H9 (cell line): ENCODE measurements around the gene SLC4A11. TPM values are rescaled to one million over a fixed set of nuclear protein-coding genes. Genes with fewer than 3 reads are reported as not detected.

Experiments
- DNase-seq: peaks from one replicate; pipeline ENCODE4 v3.0.0-alpha.2; 2017
- H2AFZ ChIP-seq: one replicate; pipeline ENCODE4 v1.6.1; 2013; ENCODE audit warnings: mild to moderate bottlenecking, low read length, control low read depth, moderate library complexity
- H2AK5ac ChIP-seq: 2 replicates; pipeline ENCODE4 v1.6.1; 2013; ENCODE audit warnings: low read length, control low read depth, mixed read lengths; ENCODE audit not compliant: insufficient read length
- H2BK120ac ChIP-seq: one replicate; pipeline ENCODE4 v1.6.1; 2013; ENCODE audit warnings: low read depth, mild to moderate bottlenecking, low read length, control low read depth, inconsistent platforms; ENCODE audit not compliant: poor library complexity, severe bottlenecking
- H2BK12ac ChIP-seq: 2 replicates; pipeline ENCODE4 v1.6.1; 2013; ENCODE audit warnings: low read length, control low read depth, mixed read lengths, low read depth; ENCODE audit not compliant: insufficient read length
- H2BK15ac ChIP-seq: 2 replicates; pipeline ENCODE4 v1.6.1; 2013; ENCODE audit warnings: low read depth, low read length, control low read depth
- H2BK20ac ChIP-seq: one replicate; pipeline ENCODE4 v1.6.1; 2013; ENCODE audit warnings: low read depth, mild to moderate bottlenecking, low read length, control low read depth, inconsistent platforms; ENCODE audit not compliant: poor library complexity, severe bottlenecking
- H2BK5ac ChIP-seq: 2 replicates; pipeline ENCODE4 v1.6.1; 2013; ENCODE audit warnings: low read length, control low read depth, mixed read lengths; ENCODE audit not compliant: insufficient read length
- H3K14ac ChIP-seq: 2 replicates; pipeline ENCODE4 v1.6.1; 2013; ENCODE audit warnings: low read length, control low read depth; ENCODE audit not compliant: insufficient read depth
- H3K18ac ChIP-seq: 2 replicates; pipeline ENCODE4 v1.6.1; 2013; ENCODE audit warnings: low read depth, mild to moderate bottlenecking, mixed read lengths, low read length, control low read depth; ENCODE audit not compliant: insufficient read length
- H3K23ac ChIP-seq: 2 replicates; pipeline ENCODE4 v1.6.1; 2013; ENCODE audit warnings: low read length, control low read depth, mixed read lengths, low read depth; ENCODE audit not compliant: insufficient read length
- H3K23me2 ChIP-seq: 2 replicates; pipeline ENCODE4 v1.6.1; 2013; ENCODE audit warnings: low read depth, mild to moderate bottlenecking, mixed read lengths, low read length, control low read depth; ENCODE audit not compliant: insufficient read length, poor library complexity, severe bottlenecking
- H3K27ac ChIP-seq: 2 replicates; pipeline ENCODE4 v1.5.1; 2013; ENCODE audit warnings: low read length, control low read depth, mixed read lengths, low read depth; ENCODE audit not compliant: insufficient read length
- H3K27me3 ChIP-seq: 2 replicates; pipeline ENCODE4 v1.6.1; 2013; ENCODE audit warnings: low read length, control low read depth, inconsistent platforms; ENCODE audit not compliant: insufficient read depth
- H3K4ac ChIP-seq: 2 replicates; pipeline ENCODE4 v1.6.1; 2013; ENCODE audit warnings: low read depth, mild to moderate bottlenecking, control low read depth, inconsistent platforms, low read length, moderate library complexity
- H3K4me1 ChIP-seq: 2 replicates; pipeline ENCODE4 v1.6.1; 2013; ENCODE audit warnings: low read length, control low read depth, inconsistent platforms; ENCODE audit not compliant: insufficient read depth
- H3K4me2 ChIP-seq: 2 replicates; pipeline ENCODE4 v1.6.1; 2013; ENCODE audit warnings: low read length, control low read depth, mixed read lengths; ENCODE audit not compliant: insufficient read length, insufficient read depth
- H3K56ac ChIP-seq: 2 replicates; pipeline ENCODE4 v1.6.1; 2013; ENCODE audit warnings: low read depth, mild to moderate bottlenecking, mixed read lengths, low read length, control low read depth; ENCODE audit not compliant: insufficient read length
- H3K79me1 ChIP-seq: 2 replicates; pipeline ENCODE4 v1.6.1; 2013; ENCODE audit warnings: low read depth, mild to moderate bottlenecking, moderate library complexity, low read length, control low read depth, inconsistent platforms; ENCODE audit not compliant: insufficient read depth, poor library complexity, severe bottlenecking
- H3K79me2 ChIP-seq: 2 replicates; pipeline ENCODE4 v1.6.1; 2013; ENCODE audit warnings: low read length, control low read depth, inconsistent platforms; ENCODE audit not compliant: insufficient read depth
- H3K9ac ChIP-seq: 2 replicates; pipeline ENCODE4 v1.6.1; 2013; ENCODE audit warnings: low read length, control low read depth, mixed read lengths; ENCODE audit not compliant: insufficient read length; ENCODE audit errors: extremely low read depth
- H3K9me3 ChIP-seq: one replicate; pipeline ENCODE4 v1.6.1; 2013; ENCODE audit warnings: low read depth, low read length, inconsistent platforms; ENCODE audit not compliant: control insufficient read depth
- H3T11ph ChIP-seq: one replicate; pipeline ENCODE4 v1.6.1; 2013; ENCODE audit warnings: mild to moderate bottlenecking, low read length, control low read depth, inconsistent platforms
- H4K20me1 ChIP-seq: one replicate; pipeline ENCODE4 v1.6.1; 2013; ENCODE audit not compliant: control insufficient read depth, insufficient read length, insufficient read depth
- H4K5ac ChIP-seq: 2 replicates; pipeline ENCODE4 v1.6.1; 2013; ENCODE audit warnings: low read depth, mild to moderate bottlenecking, mixed read lengths, low read length, control low read depth; ENCODE audit not compliant: insufficient read length
- H4K8ac ChIP-seq: replicated peaks from 2 replicates; pipeline ENCODE4 v1.6.1; 2013; ENCODE audit warnings: low read length, control low read depth, mixed read lengths, low read depth; ENCODE audit not compliant: insufficient read length
- H4K91ac ChIP-seq: 2 replicates; pipeline ENCODE4 v1.6.1; 2013; ENCODE audit warnings: low read depth, mild to moderate bottlenecking, moderate library complexity, mixed read lengths, low read length, control low read depth; ENCODE audit not compliant: insufficient read length
- H3K27ac Mint-ChIP-seq, 3 experiments: 2 replicates in 2 of 3; 3 replicates in 1 of 3; pipeline ENCODE4 v1.8.0; 2020 to 2021; ENCODE audit warnings: mixed read lengths in 3 of 3, mild to moderate bottlenecking in 1 of 3, moderate library complexity in 1 of 3
- H3K27me3 Mint-ChIP-seq: 2 replicates; pipeline ENCODE4 v1.8.0; 2021; ENCODE audit warnings: low read depth, mild to moderate bottlenecking, moderate library complexity, mixed read lengths
- H3K36me3 Mint-ChIP-seq, 3 experiments: 2 replicates in 2 of 3; 3 replicates in 1 of 3; pipeline ENCODE4 v1.8.0; 2020 to 2021; ENCODE audit warnings: low read depth in 3 of 3, mixed read lengths in 3 of 3; ENCODE audit not compliant: insufficient read depth in 1 of 3
- H3K4me1 Mint-ChIP-seq, 2 experiments: 2 replicates each; pipeline ENCODE4 v1.8.0; 2020; ENCODE audit warnings: mixed read lengths in 2 of 2
- H3K4me3 Mint-ChIP-seq, 2 experiments: 2 replicates in 1 of 2; 3 replicates in 1 of 2; pipeline ENCODE4 v1.8.0; 2020 to 2021; ENCODE audit warnings: mild to moderate bottlenecking in 2 of 2, mixed read lengths in 2 of 2, moderate library complexity in 1 of 2
- H3K9me3 Mint-ChIP-seq, 2 experiments: 2 replicates in 1 of 2; 3 replicates in 1 of 2; pipeline ENCODE4 v1.8.0; 2020; ENCODE audit warnings: mild to moderate bottlenecking in 2 of 2, mixed read lengths in 2 of 2, moderate library complexity in 1 of 2
- CTCF ChIP-seq: fragments of 200-600 bp; sonication (generic); conservative IDR thresholded peaks from 3 replicates; pipeline ENCODE4 v1.8.0; 2021; ENCODE audit warnings: antibody characterized with exemption, mild to moderate bottlenecking
- WGBS: extraction: QIAGEN DNeasy Blood & Tissue Kit; methylation state at CpG from one replicate; pipeline ENCODE4 v1.1.7; 2013; ENCODE audit warnings: missing lambda C conversion rate, low lambda C conversion rate, mixed read lengths; ENCODE audit not compliant: insufficient read length; ENCODE audit errors: extremely low coverage; 5-methylcytosine and 5-hydroxymethylcytosine counted together
- total RNA-seq: library from RNA; stranded (reverse); gene quantifications from 2 replicates; pipeline ENCODE4 v1.2.1, GENCODE V29; 2021

The SLC4A11 gene
- total RNA-seq, 1 experiment from 2014 or later: 29.4 TPM

- no peak overlapping the region for H3K23ac ChIP-seq
- no peak overlapping the region for H3K4me2 ChIP-seq
- no peak overlapping the region for H2BK20ac ChIP-seq
- H3K27ac ChIP-seq: no peak overlapping the region
- H4K5ac ChIP-seq: no peak overlapping the region
- Mint-ChIP-seq H3K36me3 (peaks cover 53 to 84% (median 84%) of the 10 kb centered on the region in 3 experiments), H3K27me3 (no peaks in the 10 kb centered on the region), H3K4me3 (no peak overlapping the region), H3K4me1 (no peaks in the 10 kb centered on the region; a peak in 1 of 4 replicates), H3K9me3 (no peaks in the 10 kb centered on the region), H3K27ac (no peak overlapping the region)
- H3K4me1 ChIP-seq: no peaks in the 10 kb centered on the region
- H3K27me3 ChIP-seq: no peaks in the 10 kb centered on the region
- no peak overlapping the region for H4K91ac ChIP-seq
- H2AK5ac ChIP-seq: no peak overlapping the region
- H3K18ac ChIP-seq: no peak overlapping the region
- H4K8ac ChIP-seq: no peak overlapping the region
- no peak overlapping the region for H2BK15ac ChIP-seq
- H3K9me3 ChIP-seq: no peaks in the 10 kb centered on the region
- no CpG with 5 or more reads among the region's 10 CpGs for WGBS
- H3K4ac ChIP-seq: no peak overlapping the region
- no peaks in the 10 kb centered on the region for H3K23me2 ChIP-seq
- H3T11ph ChIP-seq: no peak overlapping the region
- no peak overlapping the region for H3K9ac ChIP-seq
- no peak overlapping the region for H3K56ac ChIP-seq
- no peaks in the 10 kb centered on the region for H4K20me1 ChIP-seq
- no peak for DNase-seq
- H2BK12ac ChIP-seq: no peak overlapping the region
- no peaks in the 10 kb centered on the region for H3K79me1 ChIP-seq
- H3K14ac ChIP-seq: no peak overlapping the region
- H2BK120ac ChIP-seq: no peak overlapping the region
- no peak overlapping the region for H2BK5ac ChIP-seq
- no peak for TF ChIP-seq CTCF
- H3K79me2 ChIP-seq: no peaks in the 10 kb centered on the region
- no peak overlapping the region for H2AFZ ChIP-seq
Measured at GRCh38 chr20:3194617-3195280, 44.2 kb downstream of the SLC4A11 start.
